ENCODE measurements around the gene C16orf92. TPM values are rescaled to one million over a fixed set of nuclear protein-coding genes. Genes with fewer than 3 reads are reported as not detected.

Gene C16orf92
- total and polyA plus RNA-seq, 2 of the 13 experiments (the other 11 are each of a cell fraction or from before 2014, with no cell fraction given), result not detected

- TF ChIP-seq ZNF101 (CRISPR knock-in tag; IDR thresholded peaks at IDR 0.05; ENCODE audit: borderline replicate concordance, low read depth) (peak; percentile 69; the same call in 1 of the 2 replicates), RFXAP (CRISPR knock-in tag; IDR thresholded peaks at IDR 0.05; ENCODE audit: borderline replicate concordance) (peak; percentile 97), FOXP4 (CRISPR knock-in tag; IDR thresholded peaks at IDR 0.05) (peak; percentile 78), FOXC1 (CRISPR knock-in tag; IDR thresholded peaks at IDR 0.05; ENCODE audit: borderline replicate concordance) (peak; percentile 94), NPAS2 (CRISPR knock-in tag; IDR thresholded peaks at IDR 0.05; ENCODE audit: borderline replicate concordance) (no peak), ZNF263 (CRISPR knock-in tag; IDR thresholded peaks at IDR 0.05) (peak; percentile 78), ATF5 (CRISPR knock-in tag; IDR thresholded peaks at IDR 0.05; ENCODE audit: low read depth) (peak; percentile 98), KAT7 (CRISPR knock-in tag; IDR thresholded peaks at IDR 0.05; ENCODE audit: borderline replicate concordance) (peak; percentile 79; the same call in 1 of the 2 replicates), ARID2 (CRISPR knock-in tag; IDR thresholded peaks at IDR 0.05; ENCODE audit: borderline replicate concordance) (peak; percentile 83; the same call in 1 of the 2 replicates), NR3C1 (CRISPR knock-in tag; IDR thresholded peaks at IDR 0.05) (no peak; the same call in 1 of the 2 replicates), MAFG (CRISPR knock-in tag; IDR thresholded peaks at IDR 0.05) (no peak), ZNF326 (CRISPR knock-in tag; IDR thresholded peaks at IDR 0.05; ENCODE audit: borderline replicate concordance) (no peak), ZBTB4 (CRISPR knock-in tag; IDR thresholded peaks at IDR 0.05; ENCODE audit: borderline replicate concordance) (peak; percentile 96; the same call in 1 of the 2 replicates), KDM2A (CRISPR knock-in tag; IDR thresholded peaks at IDR 0.05; ENCODE audit: borderline replicate concordance, low read depth) (peak; percentile 97), POLR2G (IDR thresholded peaks at IDR 0.05; ENCODE audit: low read depth, low read length) (no peak), MXD3 (CRISPR knock-in tag; IDR thresholded peaks at IDR 0.05) (peak; percentile 97), IKZF5 (CRISPR knock-in tag; IDR thresholded peaks at IDR 0.05) (peak; percentile 96), ZNF790 (CRISPR knock-in tag; IDR thresholded peaks at IDR 0.05; ENCODE audit: borderline replicate concordance) (peak; percentile 86; the same call in 1 of the 2 replicates), MTF1 (CRISPR knock-in tag; IDR thresholded peaks at IDR 0.05) (peak; percentile 62; the same call in 1 of the 2 replicates), ZSCAN30 (CRISPR knock-in tag; IDR thresholded peaks at IDR 0.05) (peak; percentile 94; the same call in 1 of the 2 replicates), ZNF446 (CRISPR knock-in tag; IDR thresholded peaks at IDR 0.05) (0 out of 2 replicates have a peak, but pooled peaks have one; percentile 71), RFX3 (CRISPR knock-in tag; IDR thresholded peaks at IDR 0.05) (peak; percentile 100)
These were observed 29.8 kb downstream of the C16orf92 start (continued) for GRCh38 chr16:30052671-30053372.
